Skeletal muscle tissue (tissue), 4 donors: ENCODE measurements around the gene ASPSCR1. TPM values are rescaled to one million over a fixed set of nuclear protein-coding genes. Genes with fewer than 3 reads are reported as not detected.
A peak's percentile ranks its signal among the peaks of the same experiment; 100 is the strongest.

Experiments used
- H3K27ac ChIP-seq: one replicate; pipeline ENCODE4 v1.7.0; 2013; ENCODE audit warnings: mild to moderate bottlenecking, low read depth, low read length, inconsistent platforms
- H3K27me3 ChIP-seq, 3 donors: one replicate each; pipeline ENCODE4 v1.7.0; 2013; ENCODE audit warnings: low read length in 3 of 3; ENCODE audit not compliant: control insufficient read depth in 3 of 3, insufficient read depth in 3 of 3
- H3K36me3 ChIP-seq, 3 donors: one replicate each; pipeline ENCODE4 v1.7.0; 2013; ENCODE audit warnings: low read length in 3 of 3; ENCODE audit not compliant: control insufficient read depth in 3 of 3, insufficient read depth in 3 of 3
- H3K4me1 ChIP-seq, 3 donors: one replicate each; pipeline ENCODE4 v1.7.0; 2013; ENCODE audit warnings: low read length in 3 of 3, mild to moderate bottlenecking in 3 of 3; ENCODE audit not compliant: control insufficient read depth in 3 of 3, insufficient read depth in 3 of 3
- H3K4me3 ChIP-seq, 3 donors: one replicate each; pipeline ENCODE4 v1.7.0; 2013; ENCODE audit warnings: low read length in 3 of 3
- H3K9ac ChIP-seq, 3 donors: one replicate each; pipeline ENCODE4 v1.7.0; 2013; ENCODE audit warnings: low read length in 3 of 3, mild to moderate bottlenecking in 3 of 3, moderate library complexity in 2 of 3, low read depth in 1 of 3
- H3K9me3 ChIP-seq, 3 donors: one replicate each; pipeline ENCODE4 v1.7.0; 2013; ENCODE audit warnings: low read length in 3 of 3; ENCODE audit not compliant: control insufficient read depth in 3 of 3
- total RNA-seq: library from RNA; depleted of rRNA; stranded (reverse); fragments of >200 nt; gene quantifications from one replicate; pipeline ENCODE4 v1.2.3, GENCODE V29; 2014
- donor health status: Osteomylitis.

Gene ASPSCR1
- total RNA-seq, 1 donor from 2014 or later = 18.8 TPM

- H3K27ac ChIP-seq = no peak overlapping the region
- H3K9ac ChIP-seq = peak overlapping the region in 2 of 3 donors; percentile 14 to 69
- H3K36me3 ChIP-seq = no peaks in the 10 kb centered on the region
- no peaks in the 10 kb centered on the region for H3K9me3 ChIP-seq
- peaks cover under 1 to 13% (median 9%) of the 10 kb centered on the region in 3 donors for H3K27me3 ChIP-seq
- peaks cover 20 to 26% (median 23%) of the 10 kb centered on the region in 3 donors for H3K4me1 ChIP-seq
- peak overlapping the region in 1 of 3 donors; percentile 41 for H3K4me3 ChIP-seq
These were observed 9.7 kb upstream of the ASPSCR1 start for GRCh38 chr17:81967533-81968395.

- peak overlapping the region in 2 of 3 donors; percentile 14 to 69 for H3K9ac ChIP-seq
- no peak overlapping the region for H3K27ac ChIP-seq
- H3K9me3 ChIP-seq = no peaks in the 10 kb centered on the region
- H3K4me3 ChIP-seq = peak overlapping the region in 1 of 3 donors; percentile 41
- H3K4me1 ChIP-seq = peaks cover 15 to 22% (median 17%) of the 10 kb centered on the region in 3 donors
- H3K36me3 ChIP-seq = no peaks in the 10 kb centered on the region
- peaks cover 0 to 10% (median 7%) of the 10 kb centered on the region in 3 donors for H3K27me3 ChIP-seq
These were observed 9.1 kb upstream of the ASPSCR1 start for GRCh38 chr17:81968396-81968745.

- H3K9me3 ChIP-seq = no peaks in the 10 kb centered on the region
- H3K4me1 ChIP-seq = peaks cover 15 to 22% (median 17%) of the 10 kb centered on the region in 3 donors
- no peak overlapping the region for H3K27ac ChIP-seq
- H3K4me3 ChIP-seq = no peak overlapping the region
- peak overlapping the region in 1 of 3 donors; percentile 33 for H3K9ac ChIP-seq
- peaks cover 0 to 10% (median 7%) of the 10 kb centered on the region in 3 donors for H3K27me3 ChIP-seq
- no peaks in the 10 kb centered on the region for H3K36me3 ChIP-seq
These were observed 8.3 kb upstream of the ASPSCR1 start for GRCh38 chr17:81968850-81969812.

GRCh38 chr17:81973432-81973831 lies 4.0 kb upstream of the ASPSCR1 start:
- Histone ChIP-seq H3K27ac (no peak overlapping the region), H3K9me3 (no peaks in the 10 kb centered on the region), H3K4me1 (peaks cover 10 to 17% (median 15%) of the 10 kb centered on the region in 3 donors), H3K27me3 (peaks cover 0 to 7% (median 7%) of the 10 kb centered on the region in 3 donors), H3K36me3 (no peaks in the 10 kb centered on the region), H3K9ac (no peak overlapping the region), H3K4me3 (no peak overlapping the region)

GRCh38 chr17:81976332-81977210 lies 858 bp upstream of the ASPSCR1 start:
- Histone ChIP-seq H3K27me3 (no peaks in the 10 kb centered on the region), H3K4me1 (peaks cover 21 to 26% (median 24%) of the 10 kb centered on the region in 3 donors), H3K4me3 (peak overlapping the region; percentile 79 to 87 (median 80)), H3K36me3 (peaks cover 5 to 13% (median 6%) of the 10 kb centered on the region in 3 donors), H3K9me3 (no peaks in the 10 kb centered on the region), H3K27ac (peak overlapping the region; percentile 88), H3K9ac (peak overlapping the region; percentile 79 to 89 (median 85))

- peak overlapping the region; percentile 23 to 80 (median 52) for H3K4me3 ChIP-seq
- H3K27me3 ChIP-seq = no peaks in the 10 kb centered on the region
- H3K27ac ChIP-seq = no peak overlapping the region
- no peaks in the 10 kb centered on the region for H3K9me3 ChIP-seq
- H3K36me3 ChIP-seq = peaks cover 5 to 13% (median 7%) of the 10 kb centered on the region in 3 donors
- peaks cover 21 to 26% (median 24%) of the 10 kb centered on the region in 3 donors for H3K4me1 ChIP-seq
- H3K9ac ChIP-seq = peak overlapping the region in 2 of 3 donors; percentile 40 to 89
These were observed 1.3 kb downstream of the ASPSCR1 start for GRCh38 chr17:81978524-81979298.

- H3K9ac ChIP-seq = no peak overlapping the region
- no peaks in the 10 kb centered on the region for H3K9me3 ChIP-seq
- no peak overlapping the region for H3K27ac ChIP-seq
- peaks cover 12 to 22% (median 20%) of the 10 kb centered on the region in 3 donors for H3K36me3 ChIP-seq
- H3K4me3 ChIP-seq = no peak overlapping the region
- no peaks in the 10 kb centered on the region for H3K27me3 ChIP-seq
- H3K4me1 ChIP-seq = peaks cover 21 to 26% (median 24%) of the 10 kb centered on the region in 3 donors
These were observed 2.7 kb downstream of the ASPSCR1 start for GRCh38 chr17:81980122-81980521.

GRCh38 chr17:81980707-81981343 lies 3.4 kb downstream of the ASPSCR1 start:
- Histone ChIP-seq H3K9me3 (no peaks in the 10 kb centered on the region), H3K9ac (no peak overlapping the region), H3K27me3 (no peaks in the 10 kb centered on the region), H3K27ac (no peak overlapping the region), H3K36me3 (peaks cover 19 to 29% (median 26%) of the 10 kb centered on the region in 3 donors), H3K4me1 (peaks cover 21 to 26% (median 24%) of the 10 kb centered on the region in 3 donors), H3K4me3 (no peak overlapping the region)
